ENCODE measurements around the gene RTN3. TPM values are rescaled to one million over a fixed set of nuclear protein-coding genes. Genes with fewer than 3 reads are reported as not detected.

The RTN3 gene
- total RNA-seq, 2 donors from 2014 or later: 64.4 to 96.3 TPM

DNA sequence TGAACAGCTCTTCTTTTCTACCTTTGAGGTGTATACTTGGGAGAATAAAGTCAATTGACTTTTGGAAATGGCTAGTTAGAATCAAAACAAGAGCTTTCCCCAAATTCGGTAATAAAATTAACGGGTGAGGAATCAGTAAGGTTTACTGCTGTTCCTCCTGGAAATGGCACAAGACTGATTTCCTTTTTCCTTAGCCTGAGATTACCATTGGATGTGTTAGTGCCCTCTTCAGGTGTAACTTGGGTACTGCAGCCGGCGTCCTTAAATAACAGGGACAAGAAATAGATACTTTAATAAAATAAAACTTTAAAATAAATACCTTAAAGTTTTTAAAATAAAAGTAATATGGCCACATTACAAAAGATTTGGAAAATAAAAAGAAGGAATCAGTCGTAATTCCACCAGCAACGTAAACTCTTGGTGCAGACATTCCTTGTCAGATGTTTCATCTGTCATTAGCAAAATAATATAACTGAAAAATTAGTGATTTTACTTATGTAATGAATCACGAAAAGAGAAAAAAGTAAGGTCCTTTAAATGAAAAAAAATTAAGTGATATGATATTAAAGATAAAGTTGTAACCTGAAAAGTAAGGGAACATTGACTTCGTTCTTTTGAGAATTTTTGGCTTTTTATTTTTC lies 57.5 kb downstream of the RTN3 start:
- peak; percentile 93 for DNase-seq (ENCODE audit: low spot score)
- Histone ChIP-seq H3K36me3 (no peaks in the 10 kb centered on the region), H3K4me1 (no peaks in the 10 kb centered on the region), H3K9me3 (no peaks in the 10 kb centered on the region), H3K27ac (no peak overlapping the region), H3K27me3 (no peaks in the 10 kb centered on the region), H3K4me3 (no peak overlapping the region)
- TF ChIP-seq, protein P1, sequence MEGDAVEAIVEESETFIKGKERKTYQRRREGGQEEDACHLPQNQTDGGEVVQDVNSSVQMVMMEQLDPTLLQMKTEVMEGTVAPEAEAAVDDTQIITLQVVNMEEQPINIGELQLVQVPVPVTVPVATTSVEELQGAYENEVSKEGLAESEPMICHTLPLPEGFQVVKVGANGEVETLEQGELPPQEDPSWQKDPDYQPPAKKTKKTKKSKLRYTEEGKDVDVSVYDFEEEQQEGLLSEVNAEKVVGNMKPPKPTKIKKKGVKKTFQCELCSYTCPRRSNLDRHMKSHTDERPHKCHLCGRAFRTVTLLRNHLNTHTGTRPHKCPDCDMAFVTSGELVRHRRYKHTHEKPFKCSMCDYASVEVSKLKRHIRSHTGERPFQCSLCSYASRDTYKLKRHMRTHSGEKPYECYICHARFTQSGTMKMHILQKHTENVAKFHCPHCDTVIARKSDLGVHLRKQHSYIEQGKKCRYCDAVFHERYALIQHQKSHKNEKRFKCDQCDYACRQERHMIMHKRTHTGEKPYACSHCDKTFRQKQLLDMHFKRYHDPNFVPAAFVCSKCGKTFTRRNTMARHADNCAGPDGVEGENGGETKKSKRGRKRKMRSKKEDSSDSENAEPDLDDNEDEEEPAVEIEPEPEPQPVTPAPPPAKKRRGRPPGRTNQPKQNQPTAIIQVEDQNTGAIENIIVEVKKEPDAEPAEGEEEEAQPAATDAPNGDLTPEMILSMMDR (IDR thresholded peaks at IDR 0.05): peak; percentile 97

DNA sequence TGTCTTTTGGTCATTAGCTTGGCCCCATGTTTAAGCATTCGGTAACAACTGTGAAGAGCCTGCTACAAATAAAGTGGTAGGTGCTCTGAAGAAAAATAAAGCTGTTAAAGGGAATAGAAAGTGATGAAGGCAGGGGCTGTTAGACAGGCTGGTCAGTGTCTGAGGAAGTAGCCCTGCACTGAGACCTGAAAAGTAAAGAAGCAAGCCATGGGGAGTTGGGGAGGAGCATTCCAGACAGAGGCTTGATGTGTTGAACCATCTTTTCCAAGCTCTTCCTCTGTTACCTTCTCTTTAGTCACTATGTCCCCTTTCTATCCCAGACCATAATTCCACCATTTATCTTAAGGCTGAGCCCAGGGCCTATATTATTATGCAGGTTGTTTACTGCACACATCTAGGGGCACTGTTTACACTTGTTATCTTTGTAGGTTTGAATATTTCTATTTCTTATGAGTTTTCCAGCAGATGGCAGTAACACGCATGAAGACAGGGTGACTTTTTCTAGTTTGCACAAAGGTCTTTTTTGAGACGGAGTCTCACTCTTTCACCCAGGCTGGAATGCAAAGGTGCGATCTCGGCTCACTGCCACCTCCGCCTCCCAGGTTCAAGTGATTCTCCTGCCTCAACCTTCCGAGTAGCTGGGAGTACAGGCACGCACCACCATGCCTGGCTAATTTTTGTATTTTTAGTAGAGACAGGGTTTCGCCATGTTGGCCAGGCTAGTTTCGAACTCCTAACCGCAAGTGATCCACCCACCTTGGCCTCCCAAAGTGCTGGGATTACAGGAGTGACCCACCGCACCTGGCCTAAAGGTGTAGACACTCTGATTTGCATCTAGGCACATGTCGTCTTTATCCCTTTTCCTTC lies 64.2 kb downstream of the RTN3 start:
- no peak overlapping the region for H3K4me3 ChIP-seq
- H3K9me3 ChIP-seq: no peaks in the 10 kb centered on the region
- DNase-seq (ENCODE audit: low spot score): no peak
- H3K27ac ChIP-seq: no peak overlapping the region
- no peaks in the 10 kb centered on the region for H3K4me1 ChIP-seq
- H3K27me3 ChIP-seq: no peaks in the 10 kb centered on the region
- H3K36me3 ChIP-seq: peaks cover 7% of the 10 kb centered on the region
- TF ChIP-seq, protein P1 (IDR thresholded peaks at IDR 0.05): peak in 1 of 2 donors; percentile 40

DNA sequence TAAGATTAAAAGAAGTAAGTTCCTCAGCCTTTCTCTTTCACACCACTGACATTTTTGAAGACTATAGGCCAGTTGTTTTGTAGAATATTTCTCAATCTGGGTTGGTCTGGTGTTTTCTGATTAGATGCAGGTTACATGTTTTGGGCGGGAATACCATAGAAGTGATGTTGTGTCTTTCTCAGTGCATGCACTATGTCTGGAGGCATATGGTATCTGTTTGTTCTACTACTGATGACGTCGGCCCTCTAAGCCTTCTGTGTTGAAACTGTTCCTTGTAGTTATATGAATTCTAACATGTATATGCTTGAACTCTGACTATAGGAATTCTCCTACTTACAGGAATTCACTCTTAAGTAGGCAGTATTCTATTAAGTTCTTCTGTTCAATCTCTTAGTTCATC lies 65.7 kb downstream of the RTN3 start:
- Histone ChIP-seq H3K9me3 (no peaks in the 10 kb centered on the region), H3K27ac (no peak overlapping the region), H3K36me3 (peaks cover 21% of the 10 kb centered on the region), H3K4me3 (no peak overlapping the region), H3K27me3 (no peaks in the 10 kb centered on the region), H3K4me1 (no peaks in the 10 kb centered on the region)
- DNase-seq (ENCODE audit: low spot score): no peak
- TF ChIP-seq, protein P1 (IDR thresholded peaks at IDR 0.05): no peak

DNA sequence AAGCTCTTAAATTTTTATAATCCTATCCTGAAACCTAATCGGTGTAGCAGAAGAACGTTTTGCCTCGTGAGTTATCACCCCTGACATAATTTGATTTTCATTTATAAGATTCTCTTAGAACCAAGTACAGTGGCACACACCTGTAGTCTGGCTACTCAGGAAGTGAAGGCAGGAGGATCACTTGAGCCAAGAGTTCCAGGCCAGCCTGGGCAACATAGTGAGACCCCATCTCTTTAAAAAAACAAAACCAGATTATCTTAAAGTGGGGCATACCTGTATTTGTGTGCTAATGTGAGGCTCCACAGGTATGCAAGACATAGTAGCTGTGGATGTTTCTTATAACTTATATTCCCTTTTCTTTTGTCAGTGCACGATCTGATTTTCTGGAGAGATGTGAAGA lies 68.3 kb downstream of the RTN3 start:
- Histone ChIP-seq H3K27ac (no peak overlapping the region), H3K4me1 (no peaks in the 10 kb centered on the region), H3K9me3 (no peaks in the 10 kb centered on the region), H3K4me3 (no peak overlapping the region), H3K27me3 (no peaks in the 10 kb centered on the region), H3K36me3 (peaks cover 32% of the 10 kb centered on the region)
- TF ChIP-seq, protein P1 (IDR thresholded peaks at IDR 0.05): no peak
- DNase-seq (ENCODE audit: low spot score): no peak

DNA sequence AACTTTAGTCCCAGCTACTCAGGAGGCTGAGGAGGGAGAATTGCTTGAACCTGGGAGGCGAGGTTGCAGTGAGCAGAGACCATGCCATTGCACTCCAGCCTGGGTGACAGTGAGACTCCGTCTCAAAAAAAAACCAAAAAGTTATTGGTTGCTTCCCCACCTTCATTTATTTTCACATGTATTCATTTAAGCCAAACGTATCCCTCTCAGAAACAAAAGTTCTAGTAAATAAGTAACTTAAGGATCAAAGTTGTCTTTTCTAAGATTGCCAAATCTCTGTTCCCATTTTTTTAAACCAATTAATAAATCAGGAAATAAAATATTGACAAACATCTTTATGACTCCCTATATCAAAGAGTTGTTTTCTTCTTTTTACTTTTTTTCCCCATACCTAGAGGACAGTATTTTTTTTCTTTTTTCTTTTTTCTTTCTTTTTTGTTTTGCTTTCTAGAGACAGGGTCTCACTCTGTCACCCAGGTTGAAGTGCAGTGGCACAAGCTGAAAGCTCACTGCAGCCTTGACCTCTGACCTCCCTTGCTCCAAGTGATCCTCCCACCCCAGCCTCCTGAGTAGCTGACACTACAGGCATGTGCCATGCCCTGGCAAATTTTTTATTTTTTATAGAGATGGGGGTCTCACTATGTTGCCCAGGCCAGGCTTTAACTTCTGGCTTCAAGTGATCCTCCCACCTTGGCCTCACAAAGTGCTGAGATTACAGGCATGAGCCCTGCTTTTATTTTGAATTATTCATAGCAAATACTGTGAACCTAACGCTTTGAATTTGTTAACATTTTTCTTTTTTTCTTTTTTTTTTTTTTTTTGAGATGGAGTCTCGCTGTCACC lies 75.8 kb downstream of the RTN3 start:
- H3K27me3 ChIP-seq: no peaks in the 10 kb centered on the region
- H3K9me3 ChIP-seq: no peaks in the 10 kb centered on the region
- H3K4me1 ChIP-seq: peaks cover 0 to 4% of the 10 kb centered on the region in 2 donors
- H3K4me3 ChIP-seq: no peak overlapping the region
- peaks cover 22% of the 10 kb centered on the region for H3K36me3 ChIP-seq
- TF ChIP-seq, protein P1 (IDR thresholded peaks at IDR 0.05): no peak
- no peak for DNase-seq (ENCODE audit: low spot score)
- H3K27ac ChIP-seq: no peak overlapping the region
